ENCODE data around the gene ANKRD27. TPM values are rescaled to one million over a fixed set of nuclear protein-coding genes. Genes with fewer than 3 reads are reported as not detected.

Gene ANKRD27
- total RNA-seq, 4 donors from 2014 or later, result 1.8 to 36.2 (median 22.7) TPM

DNA sequence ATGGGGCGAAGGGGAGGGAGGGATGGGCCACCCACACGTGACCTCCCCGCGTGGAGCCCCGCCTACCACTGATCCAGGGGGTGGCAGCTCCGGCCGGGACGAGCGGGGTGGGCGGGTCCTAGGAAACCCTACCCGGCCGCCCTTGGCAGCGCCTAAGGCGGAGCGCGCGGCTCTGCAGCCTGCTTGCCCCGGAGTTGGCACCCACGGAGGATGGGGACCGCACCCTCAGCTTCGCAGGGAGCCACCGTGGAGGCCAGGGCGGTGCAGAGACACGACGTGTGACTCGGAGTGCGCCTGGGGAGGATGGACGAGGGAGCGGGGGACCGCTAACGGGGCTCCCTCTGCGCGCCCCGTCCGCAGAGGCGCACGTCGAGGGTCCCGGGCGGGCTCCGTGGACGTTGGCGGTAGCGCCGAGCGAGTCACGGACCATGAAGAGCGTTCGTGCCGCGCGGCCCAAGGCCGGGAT is 773 bp upstream of the ANKRD27 start, which contains the start of gene RGS9BP:
RGS9BP (plus strand) TSS at position 129 of the 466 bp plus-strand sequence. CDS start 416 bp downstream, outside the sequence.
- Histone ChIP-seq H3K27ac (peak within 1 kb of the TSS; percentile 74 to 77), H3K4me3 (peak within 1 kb of the TSS; percentile 69 to 87), H3K27me3 (peaks cover 0 to 13% of the 10 kb centered on the region in 2 donors), H3K36me3 (no peaks in the 10 kb centered on the region), H3K4me1 (peaks cover 0 to 3% of the 10 kb centered on the region in 2 donors), H3K9me3 (no peaks in the 10 kb centered on the region)
- DNase-seq, result peak; percentile 73 to 77
- TF ChIP-seq POLR2A (IDR thresholded peaks at IDR 0.05), result no peak
- no peak for TF ChIP-seq CTCF (IDR thresholded peaks at IDR 0.05)
- intact Hi-C loops (cut with DNase I; ENCODE audit: low total_unique reads), result no loop called here

- intact Hi-C loops (cut with DNase I; ENCODE audit: low total_unique reads), result no loop called here
Observed at GRCh38 chr19:32674153-32674930, 638 bp downstream of the ANKRD27 start.

DNA sequence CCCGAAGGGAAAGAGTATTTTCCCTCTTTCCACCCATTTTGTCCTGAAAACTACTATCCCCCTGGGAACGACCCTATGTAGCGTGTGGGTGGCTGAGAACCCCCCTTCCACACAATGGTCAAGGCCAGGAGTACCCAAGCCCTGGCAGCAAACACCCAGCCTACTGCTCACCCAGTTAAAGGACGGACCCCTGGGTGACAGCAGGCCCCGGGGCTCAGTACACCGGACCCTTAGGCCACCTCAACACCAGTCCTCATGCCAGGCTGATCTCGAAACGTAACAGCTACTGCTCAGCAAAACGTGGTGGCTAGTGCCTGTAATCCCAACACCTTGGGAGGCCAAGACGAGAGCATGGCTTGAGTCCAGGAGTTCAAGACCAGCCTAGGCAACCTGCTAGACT is 1.4 kb downstream of the ANKRD27 start:
- Histone ChIP-seq H3K27ac (no peak overlapping the region), H3K9me3 (no peaks in the 10 kb centered on the region), H3K36me3 (no peaks in the 10 kb centered on the region), H3K4me3 (no peak overlapping the region), H3K4me1 (peaks cover 0 to 3% of the 10 kb centered on the region in 2 donors), H3K27me3 (peaks cover 0 to 13% of the 10 kb centered on the region in 2 donors)
- TF ChIP-seq POLR2A (IDR thresholded peaks at IDR 0.05), result no peak
- no peak for TF ChIP-seq CTCF (IDR thresholded peaks at IDR 0.05)
- DNase-seq, result no peak
- intact Hi-C loops (cut with DNase I; ENCODE audit: low total_unique reads), result no loop called here

More at GRCh38 chr19:32674153-32674930, 638 bp downstream of the ANKRD27 start:
- no peaks in the 10 kb centered on the region for H3K9me3 ChIP-seq
- H3K36me3 ChIP-seq, result no peaks in the 10 kb centered on the region
- H3K27me3 ChIP-seq, result peaks cover 0 to 13% of the 10 kb centered on the region in 2 donors
- TF ChIP-seq CTCF (IDR thresholded peaks at IDR 0.05) (peak in 1 of 4 experiments; percentile 10), POLR2A (IDR thresholded peaks at IDR 0.05) (no peak)
- H3K4me3 ChIP-seq, result peak overlapping the region; percentile 69 to 87
- H3K4me1 ChIP-seq, result peaks cover 0 to 3% of the 10 kb centered on the region in 2 donors
- DNase-seq, result no peak
- H3K27ac ChIP-seq, result peak overlapping the region; percentile 74 to 77

DNA sequence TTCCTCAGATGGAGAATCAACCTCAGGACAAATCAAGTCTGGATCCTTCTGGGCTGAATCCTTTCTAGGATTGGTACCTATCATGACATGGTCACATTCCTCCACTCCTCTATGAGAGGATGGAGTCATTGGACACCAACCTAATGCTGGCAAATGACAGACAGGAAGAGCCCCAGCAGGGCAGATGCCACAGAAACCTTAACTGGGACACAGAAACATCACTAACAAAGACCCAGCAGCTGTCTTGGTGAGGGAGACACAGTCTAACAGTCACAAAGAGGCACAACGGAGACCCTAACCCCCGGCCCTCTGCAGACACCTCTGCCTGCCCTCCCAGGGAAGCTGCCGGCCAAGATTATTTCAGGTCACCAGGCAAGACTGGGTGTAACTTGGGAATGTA is 2.1 kb downstream of the ANKRD27 start:
- no peak overlapping the region for H3K4me3 ChIP-seq
- no peak for DNase-seq
- no peak overlapping the region for H3K27ac ChIP-seq
- H3K27me3 ChIP-seq, result peaks cover 0 to 13% of the 10 kb centered on the region in 2 donors
- no peaks in the 10 kb centered on the region for H3K36me3 ChIP-seq
- peaks cover 0 to 3% of the 10 kb centered on the region in 2 donors for H3K4me1 ChIP-seq
- intact Hi-C loops (cut with DNase I; ENCODE audit: low total_unique reads), result no loop called here
- TF ChIP-seq POLR2A (IDR thresholded peaks at IDR 0.05) (no peak), CTCF (IDR thresholded peaks at IDR 0.05) (no peak)
- H3K9me3 ChIP-seq, result no peaks in the 10 kb centered on the region
